Neural cell (in vitro differentiated cells): ENCODE measurements around the gene PLVAP. TPM values are rescaled to one million over a fixed set of nuclear protein-coding genes. Genes with fewer than 3 reads are reported as not detected.

Experiments used
- H2AFZ ChIP-seq: fragments of 200-600, 300-800 bp; sonication (generic), shearing (Covaris generic); 2 replicates; pipeline ENCODE4 v1.6.0; 2014; ENCODE audit warnings: low read depth, mild to moderate bottlenecking, antibody characterized with exemption, low read length, moderate library complexity
- H3F3A ChIP-seq: fragments of 200-600 bp; shearing (Covaris generic); 2 replicates; pipeline ENCODE4 v1.6.1; 2016; ENCODE audit warnings: mild to moderate bottlenecking, moderate library complexity, mixed read lengths, antibody characterized with exemption, low read length; ENCODE audit not compliant: insufficient read depth, poor library complexity, severe bottlenecking
- H3K27ac ChIP-seq: fragments of 200-600, 300-800 bp; sonication (generic), shearing (Covaris generic); 2 replicates; pipeline ENCODE4 v1.5.1; 2014; ENCODE audit warnings: mild to moderate bottlenecking, low read length, moderate library complexity
- H3K27me3 ChIP-seq: fragments of 300-800, 200-600 bp; sonication (generic), shearing (Covaris generic); 2 replicates; pipeline ENCODE4 v1.6.0; 2014; ENCODE audit warnings: mild to moderate bottlenecking, low read depth, low read length, moderate library complexity; ENCODE audit not compliant: insufficient read depth
- H3K36me3 ChIP-seq: fragments of 300-800, 200-600 bp; sonication (generic), shearing (Covaris generic); 2 replicates; pipeline ENCODE4 v1.5.1; 2014; ENCODE audit warnings: mild to moderate bottlenecking, antibody characterized with exemption, low read length, moderate library complexity; ENCODE audit not compliant: insufficient read depth
- H3K4me2 ChIP-seq: fragments of 300-800, 200-600 bp; sonication (generic), shearing (Covaris generic); 2 replicates; pipeline ENCODE4 v1.6.0; 2014; ENCODE audit warnings: mild to moderate bottlenecking, low read length
- H3K4me3 ChIP-seq: fragments of 300-800, 200-600 bp; sonication (generic), shearing (Covaris generic); 2 replicates; pipeline ENCODE4 v1.5.1; 2014; ENCODE audit warnings: mild to moderate bottlenecking, low read length, moderate library complexity
- H3K79me2 ChIP-seq: fragments of 200-600 bp; shearing (Covaris generic); replicated peaks from 2 replicates; pipeline ENCODE4 v1.6.0; 2014; ENCODE audit warnings: mild to moderate bottlenecking, low read length, moderate library complexity; ENCODE audit not compliant: insufficient read depth
- H3K9ac ChIP-seq: fragments of 300-800, 200-600 bp; sonication (generic), shearing (Covaris generic); 2 replicates; pipeline ENCODE4 v1.6.1; 2016; ENCODE audit warnings: mild to moderate bottlenecking, low read length, mixed read lengths
- H3K9me2 ChIP-seq: fragments of 200-600 bp; shearing (Covaris generic); 2 replicates; pipeline ENCODE4 v1.6.1; 2016; ENCODE audit warnings: mild to moderate bottlenecking, low read length, mixed read lengths; ENCODE audit not compliant: insufficient read depth
- H3K9me3 ChIP-seq: fragments of 200-600, 300-800 bp; sonication (generic), shearing (Covaris generic); 2 replicates; pipeline ENCODE4 v1.6.1; 2016; ENCODE audit warnings: mild to moderate bottlenecking, mixed run types, low read length, moderate library complexity, mixed read lengths
- H4K20me1 ChIP-seq: fragments of 200-600 bp; shearing (Covaris generic); 2 replicates; pipeline ENCODE4 v1.6.1; 2016; ENCODE audit warnings: mild to moderate bottlenecking, mixed run types; ENCODE audit not compliant: insufficient read depth
- CTCF ChIP-seq: fragments of 450-650 bp; IDR thresholded peaks from 2 replicates; pipeline ENCODE4 v1.5.1; 2014; ENCODE audit warnings: antibody characterized with exemption, mild to moderate bottlenecking, moderate library complexity; ENCODE audit not compliant: poor library complexity, severe bottlenecking
- EP300 ChIP-seq: fragments of 450-650 bp; conservative IDR thresholded peaks from 2 replicates; pipeline ENCODE4 v1.6.1; 2014; ENCODE audit warnings: antibody characterized with exemption, mild to moderate bottlenecking, moderate library complexity; ENCODE audit not compliant: poor library complexity, severe bottlenecking
- EZH2 ChIP-seq: fragments of 200-600, 300-800 bp; shearing (Covaris generic), sonication (generic); IDR thresholded peaks from 2 replicates; pipeline ENCODE4 v1.6.1; 2014; ENCODE audit warnings: antibody characterized with exemption, low read length, borderline replicate concordance, mild to moderate bottlenecking; ENCODE audit not compliant: insufficient read depth, poor library complexity, severe bottlenecking
- MXI1 ChIP-seq: fragments of 450-650 bp; conservative IDR thresholded peaks from 2 replicates; pipeline ENCODE4 v1.6.1; 2014; ENCODE audit warnings: antibody characterized with exemption, mild to moderate bottlenecking; ENCODE audit not compliant: poor library complexity, severe bottlenecking
- POLR2AphosphoS5 ChIP-seq: IDR thresholded peaks from 2 replicates; pipeline ENCODE4 v1.6.1; 2012
- RAD21 ChIP-seq: fragments of 450-650 bp; conservative IDR thresholded peaks from 2 replicates; pipeline ENCODE4 v1.6.1; 2014; ENCODE audit warnings: antibody characterized with exemption, mild to moderate bottlenecking, moderate library complexity
- SMC3 ChIP-seq: fragments of 450-650 bp; conservative IDR thresholded peaks from 2 replicates; pipeline ENCODE4 v1.6.1; 2014; ENCODE audit warnings: antibody characterized with exemption, mild to moderate bottlenecking, moderate library complexity; ENCODE audit not compliant: poor library complexity
- TAF1 ChIP-seq: IDR thresholded peaks from 2 replicates; pipeline ENCODE4 v1.6.1; 2012; ENCODE audit warnings: low read depth
- polyA plus RNA-seq: library from polyadenylated mRNA; depleted of rRNA; stranded (reverse); fragments of >200 nt; gene quantifications from 2 replicates; pipeline ENCODE4 v1.2.3, GENCODE V29; 2014
- TF ChIP-seq, protein P1 (sequence below): IDR thresholded peaks from 2 replicates; pipeline ENCODE4 v1.6.1; 2012; ENCODE audit warnings: borderline replicate concordance

PLVAP gene
- polyA plus RNA-seq, 1 donor from 2014 or later: not detected

DNA sequence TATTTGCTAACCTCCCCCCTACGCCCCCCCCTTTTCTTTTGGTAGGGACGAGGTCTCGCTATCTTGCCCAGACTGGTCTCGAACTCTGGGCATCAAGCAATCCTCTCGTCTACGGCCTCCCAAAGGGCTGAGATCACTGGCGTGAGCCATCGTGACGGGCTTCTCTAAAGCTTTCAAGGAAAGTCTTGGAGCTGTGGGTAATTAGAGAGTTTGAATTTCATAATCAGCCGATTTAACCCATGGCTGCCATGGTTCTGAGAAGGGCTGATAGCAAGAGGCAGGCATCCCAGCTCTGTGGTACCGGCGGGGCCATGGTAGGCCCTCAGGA lies 73.2 kb downstream of the PLVAP start:
- Histone ChIP-seq H3K9me3 (no peaks in the 10 kb centered on the region), H3K4me2 (no peak overlapping the region), H3K4me3 (no peak overlapping the region), H3K79me2 (no peaks in the 10 kb centered on the region), H3K27me3 (no peaks in the 10 kb centered on the region), H3K9me2 (no peaks in the 10 kb centered on the region), H3K27ac (no peak overlapping the region), H3K36me3 (no peaks in the 10 kb centered on the region), H4K20me1 (no peaks in the 10 kb centered on the region), H3F3A (no peaks in the 10 kb centered on the region), H3K9ac (no peak overlapping the region), H2AFZ (peak overlapping the region; percentile 43)
- TF ChIP-seq, protein P1, sequence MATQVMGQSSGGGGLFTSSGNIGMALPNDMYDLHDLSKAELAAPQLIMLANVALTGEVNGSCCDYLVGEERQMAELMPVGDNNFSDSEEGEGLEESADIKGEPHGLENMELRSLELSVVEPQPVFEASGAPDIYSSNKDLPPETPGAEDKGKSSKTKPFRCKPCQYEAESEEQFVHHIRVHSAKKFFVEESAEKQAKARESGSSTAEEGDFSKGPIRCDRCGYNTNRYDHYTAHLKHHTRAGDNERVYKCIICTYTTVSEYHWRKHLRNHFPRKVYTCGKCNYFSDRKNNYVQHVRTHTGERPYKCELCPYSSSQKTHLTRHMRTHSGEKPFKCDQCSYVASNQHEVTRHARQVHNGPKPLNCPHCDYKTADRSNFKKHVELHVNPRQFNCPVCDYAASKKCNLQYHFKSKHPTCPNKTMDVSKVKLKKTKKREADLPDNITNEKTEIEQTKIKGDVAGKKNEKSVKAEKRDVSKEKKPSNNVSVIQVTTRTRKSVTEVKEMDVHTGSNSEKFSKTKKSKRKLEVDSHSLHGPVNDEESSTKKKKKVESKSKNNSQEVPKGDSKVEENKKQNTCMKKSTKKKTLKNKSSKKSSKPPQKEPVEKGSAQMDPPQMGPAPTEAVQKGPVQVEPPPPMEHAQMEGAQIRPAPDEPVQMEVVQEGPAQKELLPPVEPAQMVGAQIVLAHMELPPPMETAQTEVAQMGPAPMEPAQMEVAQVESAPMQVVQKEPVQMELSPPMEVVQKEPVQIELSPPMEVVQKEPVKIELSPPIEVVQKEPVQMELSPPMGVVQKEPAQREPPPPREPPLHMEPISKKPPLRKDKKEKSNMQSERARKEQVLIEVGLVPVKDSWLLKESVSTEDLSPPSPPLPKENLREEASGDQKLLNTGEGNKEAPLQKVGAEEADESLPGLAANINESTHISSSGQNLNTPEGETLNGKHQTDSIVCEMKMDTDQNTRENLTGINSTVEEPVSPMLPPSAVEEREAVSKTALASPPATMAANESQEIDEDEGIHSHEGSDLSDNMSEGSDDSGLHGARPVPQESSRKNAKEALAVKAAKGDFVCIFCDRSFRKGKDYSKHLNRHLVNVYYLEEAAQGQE: no peak
- TF ChIP-seq EZH2 (no peak), CTCF (no peak), SMC3 (no peak), POLR2AphosphoS5 (no peak), MXI1 (no peak)

- Histone ChIP-seq H3K9me3 (peaks cover 2% of the 10 kb centered on the region), H3K79me2 (no peaks in the 10 kb centered on the region), H3K4me3 (peak within 1 kb of the TSS; percentile 84), H3K4me2 (peak within 1 kb of the TSS; percentile 80), H3K9ac (peak within 1 kb of the TSS; percentile 79), H3F3A (no peaks in the 10 kb centered on the region), H4K20me1 (no peaks in the 10 kb centered on the region), H3K27me3 (no peaks in the 10 kb centered on the region), H3K36me3 (no peaks in the 10 kb centered on the region), H3K9me2 (no peaks in the 10 kb centered on the region), H2AFZ (peak within 1 kb of the TSS; percentile 77), H3K27ac (no peak within 1 kb of the TSS)
- TF ChIP-seq EZH2: no peak
- peak; percentile 20 for TF ChIP-seq SMC3
- TF ChIP-seq CTCF: peak; percentile 70
- peak; percentile 31 for TF ChIP-seq MXI1
- TF ChIP-seq RAD21: peak; percentile 32
- TF ChIP-seq EP300: no peak
- TF ChIP-seq, protein P1: peak; percentile 26
- peak; percentile 67 for TF ChIP-seq POLR2AphosphoS5
- no peak for TF ChIP-seq TAF1
Measured at GRCh38 chr19:17303167-17303939, 73.8 kb downstream of the PLVAP start, which contains the start of gene ABHD8. TSS of gene ABHD8 (minus strand) at chr19:17303425. CDS start at chr19:17301616, 1,809 bp downstream.
